ENCODE measurements around the gene AP3B2. TPM values are rescaled to one million over a fixed set of nuclear protein-coding genes. Genes with fewer than 3 reads are reported as not detected.

The AP3B2 gene
- total RNA-seq, 1 donor from 2014 or later, result 3.8 TPM

DNA sequence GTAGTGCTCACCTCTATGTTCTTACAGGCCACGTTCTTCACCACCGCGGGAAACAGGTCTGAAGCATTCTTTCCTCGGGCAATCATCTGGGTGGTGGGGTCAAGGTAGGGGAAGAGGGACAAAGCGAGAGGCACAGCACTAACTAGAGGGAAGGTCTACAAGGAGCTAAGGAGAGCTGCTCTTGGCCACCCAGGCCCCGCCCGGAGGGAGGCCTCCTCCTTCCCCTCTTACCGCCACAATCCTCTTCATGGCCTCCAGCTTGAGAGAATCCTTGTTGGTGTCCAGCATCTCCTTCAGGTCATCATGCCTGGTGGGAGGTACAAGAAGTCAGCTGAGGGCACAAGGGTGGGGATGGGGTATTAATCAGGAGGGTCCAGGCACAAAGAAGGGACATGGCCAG is 20.5 kb downstream of the AP3B2 start:
- intact Hi-C loops (cut with DNase I), result no loop called here
- H3K4me1 ChIP-seq, result no peaks in the 10 kb centered on the region
- DNase-seq, result peak; percentile 27
- ATAC-seq, result no peak
- H3K27ac ChIP-seq, result no peak overlapping the region
- H3K9me3 ChIP-seq, result no peaks in the 10 kb centered on the region
- H3K4me3 ChIP-seq, result no peak overlapping the region
- no peaks in the 10 kb centered on the region for H3K36me3 ChIP-seq
- TF ChIP-seq, protein P1, sequence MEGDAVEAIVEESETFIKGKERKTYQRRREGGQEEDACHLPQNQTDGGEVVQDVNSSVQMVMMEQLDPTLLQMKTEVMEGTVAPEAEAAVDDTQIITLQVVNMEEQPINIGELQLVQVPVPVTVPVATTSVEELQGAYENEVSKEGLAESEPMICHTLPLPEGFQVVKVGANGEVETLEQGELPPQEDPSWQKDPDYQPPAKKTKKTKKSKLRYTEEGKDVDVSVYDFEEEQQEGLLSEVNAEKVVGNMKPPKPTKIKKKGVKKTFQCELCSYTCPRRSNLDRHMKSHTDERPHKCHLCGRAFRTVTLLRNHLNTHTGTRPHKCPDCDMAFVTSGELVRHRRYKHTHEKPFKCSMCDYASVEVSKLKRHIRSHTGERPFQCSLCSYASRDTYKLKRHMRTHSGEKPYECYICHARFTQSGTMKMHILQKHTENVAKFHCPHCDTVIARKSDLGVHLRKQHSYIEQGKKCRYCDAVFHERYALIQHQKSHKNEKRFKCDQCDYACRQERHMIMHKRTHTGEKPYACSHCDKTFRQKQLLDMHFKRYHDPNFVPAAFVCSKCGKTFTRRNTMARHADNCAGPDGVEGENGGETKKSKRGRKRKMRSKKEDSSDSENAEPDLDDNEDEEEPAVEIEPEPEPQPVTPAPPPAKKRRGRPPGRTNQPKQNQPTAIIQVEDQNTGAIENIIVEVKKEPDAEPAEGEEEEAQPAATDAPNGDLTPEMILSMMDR (IDR thresholded peaks at IDR 0.05), result no peak
- peaks cover under 1% of the 10 kb centered on the region for H3K27me3 ChIP-seq

DNA sequence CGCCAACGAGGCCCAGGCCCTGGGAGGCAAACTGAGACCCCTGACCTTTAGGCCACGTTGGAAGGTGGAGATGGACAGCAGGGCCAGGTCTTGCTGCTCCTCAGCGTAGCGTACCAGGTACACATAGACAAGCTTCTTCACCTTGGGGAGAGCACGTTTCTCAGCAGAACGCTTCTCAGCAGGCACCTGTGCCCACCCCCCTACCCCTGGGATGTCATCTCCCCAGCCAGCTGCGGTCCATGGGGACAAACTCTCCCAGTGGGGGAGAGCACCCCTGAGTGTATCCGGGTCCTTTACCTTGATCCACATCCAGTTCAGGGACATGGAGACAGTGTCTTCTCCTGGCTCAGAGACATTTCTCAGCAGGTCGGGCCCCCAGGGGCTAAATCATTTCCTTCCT is 21.0 kb downstream of the AP3B2 start:
- Histone ChIP-seq H3K27ac (no peak overlapping the region), H3K4me1 (no peaks in the 10 kb centered on the region), H3K9me3 (no peaks in the 10 kb centered on the region), H3K27me3 (peaks cover 5% of the 10 kb centered on the region), H3K4me3 (no peak overlapping the region), H3K36me3 (no peaks in the 10 kb centered on the region)
- intact Hi-C loops (cut with DNase I), result no loop called here
- DNase-seq (peak; percentile 39), ATAC-seq (no peak)
- TF ChIP-seq, protein P1 (IDR thresholded peaks at IDR 0.05), result no peak

DNA sequence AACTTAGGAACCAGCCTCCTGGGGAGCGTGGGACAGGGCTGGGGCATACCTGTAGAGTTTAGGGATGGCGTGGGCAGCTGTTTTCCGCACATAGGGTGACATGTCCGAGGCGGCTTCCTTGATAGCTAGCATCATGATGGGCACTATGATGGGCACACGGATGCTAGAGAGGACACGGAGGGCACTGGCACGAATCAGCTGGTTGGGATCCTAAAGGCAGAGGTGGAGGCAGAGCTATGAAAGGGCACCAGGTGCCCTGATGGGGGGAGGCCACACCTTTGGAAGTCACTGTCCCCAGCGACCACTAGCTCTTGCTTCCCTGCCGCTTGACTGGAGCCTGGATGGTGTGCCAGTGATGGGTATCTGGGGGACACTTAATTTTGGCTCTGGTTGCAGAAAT is 28.3 kb downstream of the AP3B2 start:
- TF ChIP-seq, protein P1 (IDR thresholded peaks at IDR 0.05), result no peak
- no peak overlapping the region for H3K27ac ChIP-seq
- no peak overlapping the region for H3K4me3 ChIP-seq
- H3K4me1 ChIP-seq, result no peaks in the 10 kb centered on the region
- H3K9me3 ChIP-seq, result no peaks in the 10 kb centered on the region
- intact Hi-C loops (cut with DNase I), result no loop called here
- no peak for ATAC-seq
- peak; percentile 52 for DNase-seq
- peaks cover 27% of the 10 kb centered on the region for H3K27me3 ChIP-seq
- no peaks in the 10 kb centered on the region for H3K36me3 ChIP-seq

DNA sequence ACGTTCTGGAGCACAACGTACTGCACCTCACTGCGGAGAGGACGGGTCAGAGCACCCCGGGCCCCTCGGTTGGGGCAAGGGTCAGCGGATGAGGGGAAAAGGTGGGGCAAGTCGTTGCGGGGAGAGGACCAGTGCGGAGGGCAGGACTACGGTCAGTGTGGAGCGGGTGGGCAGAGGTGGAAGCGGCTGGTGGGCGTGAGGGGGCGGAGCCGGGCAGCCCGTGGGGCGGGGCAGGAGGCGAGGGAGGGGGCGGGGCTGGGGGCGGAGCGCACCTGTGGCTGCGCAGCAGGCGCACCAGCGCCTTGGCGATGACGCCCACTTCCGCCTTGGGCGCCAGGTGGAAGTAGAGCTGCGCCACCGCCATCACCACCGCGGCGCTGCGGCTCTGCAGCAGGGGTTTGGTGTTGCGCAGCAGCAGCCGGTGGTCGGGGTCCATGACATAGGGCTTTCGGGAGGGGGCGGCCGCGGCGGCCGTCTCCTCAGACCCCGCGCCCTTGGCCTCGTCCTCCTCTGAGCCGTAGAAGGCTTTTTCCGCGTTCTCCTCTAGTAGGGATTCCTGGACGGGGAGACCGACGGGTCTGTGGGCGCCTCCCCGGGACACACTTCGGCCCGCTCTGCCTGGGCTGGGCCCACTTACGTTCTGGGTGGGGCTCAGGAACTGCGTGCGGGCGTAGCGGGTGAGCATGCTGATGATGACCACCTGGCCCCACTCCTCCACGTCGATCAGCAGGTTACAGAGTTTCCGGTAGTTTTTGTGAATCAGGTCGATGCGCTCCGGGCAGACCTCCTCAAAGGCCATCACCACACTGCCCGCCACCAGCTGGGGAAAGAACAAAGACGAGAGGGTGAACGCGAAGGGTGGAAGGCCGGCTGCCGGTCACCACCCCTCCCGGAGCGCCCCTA is 29.2 kb downstream of the AP3B2 start:
- ATAC-seq (peak; percentile 95), DNase-seq (peak; percentile 91)
- Histone ChIP-seq H3K9me3 (no peaks in the 10 kb centered on the region), H3K27ac (peak overlapping the region; percentile 78), H3K36me3 (no peaks in the 10 kb centered on the region), H3K27me3 (peaks cover 27% of the 10 kb centered on the region), H3K4me1 (no peaks in the 10 kb centered on the region), H3K4me3 (peak overlapping the region; percentile 54)
- intact Hi-C loops (cut with DNase I), result no loop called here
- TF ChIP-seq, protein P1 (IDR thresholded peaks at IDR 0.05), result peak; percentile 12

DNA sequence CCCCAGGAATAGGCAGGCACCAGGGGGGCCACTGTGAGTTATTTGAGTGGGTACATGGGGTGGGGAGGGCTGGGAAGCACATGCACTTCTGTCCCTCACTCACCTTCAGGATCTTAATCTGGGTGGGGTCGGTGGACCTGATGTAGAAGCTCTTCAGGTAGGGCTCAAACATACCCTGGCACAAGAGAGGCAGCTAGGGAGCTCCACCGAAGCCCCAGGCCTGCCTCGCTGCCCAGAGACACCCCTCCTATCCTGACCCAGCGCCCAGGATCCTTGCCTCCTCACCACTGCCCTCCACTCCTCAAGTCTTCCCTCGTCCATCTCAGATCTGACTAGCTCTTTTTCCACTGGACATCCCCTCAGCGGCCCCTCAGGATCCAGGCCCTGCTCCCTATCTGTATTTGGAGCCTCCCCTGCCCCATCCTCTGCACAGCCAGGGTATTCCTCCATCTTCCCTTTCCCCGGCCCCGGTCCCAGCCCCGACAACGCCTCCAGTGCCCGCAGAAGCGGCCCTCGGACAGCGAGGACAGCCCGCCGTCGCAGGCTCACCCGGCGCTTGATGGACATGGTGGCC is 30.0 kb downstream of the AP3B2 start:
- H3K9me3 ChIP-seq, result no peaks in the 10 kb centered on the region
- no peak for ATAC-seq
- TF ChIP-seq, protein P1 (IDR thresholded peaks at IDR 0.05), result no peak
- intact Hi-C loops (cut with DNase I), result no loop called here
- no peaks in the 10 kb centered on the region for H3K4me1 ChIP-seq
- DNase-seq, result no peak
- no peaks in the 10 kb centered on the region for H3K36me3 ChIP-seq
- no peak overlapping the region for H3K27ac ChIP-seq
- H3K4me3 ChIP-seq, result peak overlapping the region; percentile 54
- H3K27me3 ChIP-seq, result peaks cover 27% of the 10 kb centered on the region

Measured in upper lobe of right lung (tissue), 1 donor.